ENCODE data around the gene SLC9B1. TPM values are rescaled to one million over a fixed set of nuclear protein-coding genes. Genes with fewer than 3 reads are reported as not detected.

SLC9B1 gene
- total and polyA plus RNA-seq, 2 of the 13 experiments (the other 11 are each of a cell fraction or from before 2014, with no cell fraction given): 0.17 to 0.20 TPM

GRCh38 chr4:103019308-103020124, at the start of gene SLC9B1 (continued):
- 0 out of 2 replicates have a peak, but pooled peaks have one; percentile 20 for TF ChIP-seq ZNF121 (CRISPR knock-in tag; IDR thresholded peaks at IDR 0.05)
- TF ChIP-seq AGO2 (optimal IDR thresholded peaks at IDR 0.05; ENCODE audit: low read depth, low read length): peak; percentile 93
- TF ChIP-seq CAMTA2 (CRISPR knock-in tag; IDR thresholded peaks at IDR 0.05; ENCODE audit: borderline replicate concordance): peak; percentile 46; the same call in 1 of the 2 replicates
- peak; percentile 70; the same call in 1 of the 2 replicates for TF ChIP-seq ZNF280B (CRISPR knock-in tag; IDR thresholded peaks at IDR 0.05; ENCODE audit: borderline replicate concordance)
- peak; percentile 33; the same call in 1 of the 2 replicates for TF ChIP-seq SKIL (CRISPR knock-in tag; IDR thresholded peaks at IDR 0.05; ENCODE audit: borderline replicate concordance)
- no peak for TF ChIP-seq ZNF564 (CRISPR knock-in tag; IDR thresholded peaks at IDR 0.05)
- peak; percentile 87; the same call in 1 of the 2 replicates for TF ChIP-seq ZNF333 (CRISPR knock-in tag; IDR thresholded peaks at IDR 0.05; ENCODE audit: borderline replicate concordance)
- TF ChIP-seq SATB2 (CRISPR knock-in tag; IDR thresholded peaks at IDR 0.05): no peak; the same call in 1 of the 2 replicates
- no peak for TF ChIP-seq ZBTB44 (CRISPR knock-in tag; IDR thresholded peaks at IDR 0.05)
- TF ChIP-seq ZNF710 (CRISPR knock-in tag; IDR thresholded peaks at IDR 0.05; ENCODE audit: borderline replicate concordance): peak; percentile 63; the same call in 1 of the 2 replicates
- peak; percentile 81; the same call in 1 of the 2 replicates for TF ChIP-seq TFAP4 (IDR thresholded peaks at IDR 0.05; ENCODE audit: borderline replicate concordance, low read depth)
- TF ChIP-seq ZBTB37 (CRISPR knock-in tag; IDR thresholded peaks at IDR 0.05): no peak
- no peak for TF ChIP-seq ZNF512B (CRISPR knock-in tag; IDR thresholded peaks at IDR 0.05; ENCODE audit: borderline replicate concordance)
